Activated naive CD4-positive, alpha-beta T cell treated with anti-CD3 and anti-CD28 coated beads, Interleukin-2, amount 10 ng/mL, durations not matched to agents 7 days and 5 days (primary cell): Measurements from ENCODE around the gene SLC1A2.

ENCODE experiments used
- CTCF ChIA-PET: fragments of 350-600 bp; sonication (Branson Sonifier 250); formaldehyde crosslinking; loops from one replicate; lab custom pipeline; 2021; ENCODE audit warnings: antibody characterized with exemption; lab: Charles Lee
- DNase-seq: peaks from one replicate; pipeline ENCODE4 v3.0.0-alpha.2; 2020
- H3K27ac Mint-ChIP-seq: one replicate; pipeline ENCODE4 v1.8.0; 2021; ENCODE audit warnings: mild to moderate bottlenecking, moderate library complexity, mixed read lengths
- H3K27me3 Mint-ChIP-seq: one replicate; pipeline ENCODE4 v1.8.0; 2021; ENCODE audit warnings: mild to moderate bottlenecking, mixed read lengths
- H3K36me3 Mint-ChIP-seq: one replicate; pipeline ENCODE4 v1.8.0; 2021; ENCODE audit warnings: mixed read lengths
- H3K4me1 Mint-ChIP-seq: one replicate; pipeline ENCODE4 v1.8.0; 2021; ENCODE audit warnings: mixed read lengths
- H3K4me3 Mint-ChIP-seq: one replicate; pipeline ENCODE4 v1.8.0; 2021; ENCODE audit warnings: mild to moderate bottlenecking, moderate library complexity, mixed read lengths
- H3K9me3 Mint-ChIP-seq: one replicate; pipeline ENCODE4 v1.8.0; 2021; ENCODE audit warnings: mixed read lengths

The SLC1A2 gene

GRCh38 chr11:35424157-35424940 is 5.0 kb upstream of the SLC1A2 start:
- no peak for DNase-seq
- CTCF ChIA-PET = no interaction called here
- no peaks in the 10 kb centered on the region for H3K9me3 Mint-ChIP-seq
- no peaks in the 10 kb centered on the region for H3K36me3 Mint-ChIP-seq
- peaks cover 70% of the 10 kb centered on the region for H3K27me3 Mint-ChIP-seq
- H3K27ac Mint-ChIP-seq = no peak overlapping the region
- H3K4me1 Mint-ChIP-seq = peaks cover 10% of the 10 kb centered on the region
- H3K4me3 Mint-ChIP-seq = no peak overlapping the region

GRCh38 chr11:35420371-35420770 is 1.0 kb upstream of the SLC1A2 start:
- Mint-ChIP-seq H3K27me3 (peaks cover 84% of the 10 kb centered on the region), H3K36me3 (no peaks in the 10 kb centered on the region), H3K27ac (no peak overlapping the region), H3K9me3 (no peaks in the 10 kb centered on the region), H3K4me3 (peak overlapping the region; percentile 23), H3K4me1 (peaks cover 16% of the 10 kb centered on the region)
- DNase-seq = no peak
- CTCF ChIA-PET = no interaction called here

- Mint-ChIP-seq H3K27ac (no peak overlapping the region), H3K9me3 (no peaks in the 10 kb centered on the region), H3K4me3 (peak overlapping the region; percentile 41), H3K36me3 (no peaks in the 10 kb centered on the region), H3K27me3 (peaks cover 89% of the 10 kb centered on the region), H3K4me1 (peaks cover 16% of the 10 kb centered on the region)
- DNase-seq = no peak
- CTCF ChIA-PET = no interaction called here
These were observed 524 bp upstream of the SLC1A2 start for GRCh38 chr11:35419830-35420333.

GRCh38 chr11:35418282-35419183 is 825 bp downstream of the SLC1A2 start:
- Mint-ChIP-seq H3K27me3 (peaks cover 97% of the 10 kb centered on the region), H3K36me3 (no peaks in the 10 kb centered on the region), H3K27ac (no peak overlapping the region), H3K9me3 (no peaks in the 10 kb centered on the region), H3K4me1 (peaks cover 16% of the 10 kb centered on the region), H3K4me3 (peak overlapping the region; percentile 60)
- CTCF ChIA-PET = no interaction called here
- DNase-seq = peak; percentile 34

GRCh38 chr11:35415487-35415886 is 3.9 kb downstream of the SLC1A2 start:
- H3K9me3 Mint-ChIP-seq = no peaks in the 10 kb centered on the region
- H3K27me3 Mint-ChIP-seq = peaks cover 82% of the 10 kb centered on the region
- CTCF ChIA-PET = interaction anchor here (0.9 to 1.6 kb wide), 3 partner anchors 21 to 496 kb away, joined by 3 read pairs; no protein-coding TSS in a partner anchor

GRCh38 chr11:35414776-35415175 is 4.6 kb downstream of the SLC1A2 start:
- CTCF ChIA-PET = interaction anchor here (0.9 to 1.4 kb wide), 3 partner anchors 21 to 902 kb away, joined by 3 read pairs; no protein-coding TSS in a partner anchor
- no peaks in the 10 kb centered on the region for H3K36me3 Mint-ChIP-seq
- H3K4me1 Mint-ChIP-seq = peaks cover 8% of the 10 kb centered on the region
- H3K4me3 Mint-ChIP-seq = no peak overlapping the region
- H3K9me3 Mint-ChIP-seq = no peaks in the 10 kb centered on the region
- no peak for DNase-seq
- H3K27me3 Mint-ChIP-seq = peaks cover 76% of the 10 kb centered on the region
- H3K27ac Mint-ChIP-seq = no peak overlapping the region

More at GRCh38 chr11:35415487-35415886, 3.9 kb downstream of the SLC1A2 start:
- DNase-seq = no peak
- no peaks in the 10 kb centered on the region for H3K36me3 Mint-ChIP-seq
- peaks cover 13% of the 10 kb centered on the region for H3K4me1 Mint-ChIP-seq
- H3K27ac Mint-ChIP-seq = no peak overlapping the region
- no peak overlapping the region for H3K4me3 Mint-ChIP-seq

GRCh38 chr11:35414311-35414710 is 5.0 kb downstream of the SLC1A2 start:
- no peak for DNase-seq
- CTCF ChIA-PET = interaction anchor here (0.9 to 1.4 kb wide), 3 partner anchors 21 to 902 kb away, joined by 3 read pairs; no protein-coding TSS in a partner anchor
- no peaks in the 10 kb centered on the region for H3K9me3 Mint-ChIP-seq
- no peak overlapping the region for H3K27ac Mint-ChIP-seq
- no peak overlapping the region for H3K4me3 Mint-ChIP-seq
- no peaks in the 10 kb centered on the region for H3K36me3 Mint-ChIP-seq
- peaks cover 6% of the 10 kb centered on the region for H3K4me1 Mint-ChIP-seq
- H3K27me3 Mint-ChIP-seq = peaks cover 72% of the 10 kb centered on the region

GRCh38 chr11:35413598-35413997 is 5.8 kb downstream of the SLC1A2 start:
- Mint-ChIP-seq H3K27ac (no peak overlapping the region), H3K4me1 (peaks cover 5% of the 10 kb centered on the region), H3K9me3 (no peaks in the 10 kb centered on the region), H3K36me3 (no peaks in the 10 kb centered on the region), H3K4me3 (no peak overlapping the region), H3K27me3 (peaks cover 65% of the 10 kb centered on the region)
- DNase-seq = no peak
- CTCF ChIA-PET = interaction anchor here (1.1 kb wide), 1 partner anchor 9 kb away, joined by 3 read pairs; no protein-coding TSS in a partner anchor

- Mint-ChIP-seq H3K4me3 (no peak overlapping the region), H3K4me1 (no peaks in the 10 kb centered on the region), H3K36me3 (no peaks in the 10 kb centered on the region), H3K27ac (no peak overlapping the region), H3K27me3 (peaks cover 51% of the 10 kb centered on the region), H3K9me3 (no peaks in the 10 kb centered on the region)
- DNase-seq = no peak
- CTCF ChIA-PET = interaction anchor here (0.6 to 1.3 kb wide), 4 partner anchors 99 to 489 kb away, joined by 3 to 4 read pairs (median 3); no protein-coding TSS in a partner anchor
These were observed 7.1 kb downstream of the SLC1A2 start for GRCh38 chr11:35412285-35412684.

- peaks cover 27% of the 10 kb centered on the region for H3K27me3 Mint-ChIP-seq
- H3K4me1 Mint-ChIP-seq = peaks cover 2% of the 10 kb centered on the region
- no peaks in the 10 kb centered on the region for H3K9me3 Mint-ChIP-seq
- DNase-seq = no peak
- no peak overlapping the region for H3K27ac Mint-ChIP-seq
- no peaks in the 10 kb centered on the region for H3K36me3 Mint-ChIP-seq
- H3K4me3 Mint-ChIP-seq = no peak overlapping the region
- CTCF ChIA-PET = no interaction called here
These were observed 12.3 kb downstream of the SLC1A2 start for GRCh38 chr11:35407041-35407440.

GRCh38 chr11:35404388-35404775 is 15.0 kb downstream of the SLC1A2 start:
- Mint-ChIP-seq H3K27ac (no peak overlapping the region), H3K9me3 (no peaks in the 10 kb centered on the region), H3K4me1 (peaks cover 2% of the 10 kb centered on the region), H3K36me3 (no peaks in the 10 kb centered on the region), H3K27me3 (peaks cover 17% of the 10 kb centered on the region), H3K4me3 (no peak overlapping the region)
- CTCF ChIA-PET = interaction anchor here (0.6 to 1.2 kb wide), 6 partner anchors 99 to 1043 kb away, joined by 3 to 4 read pairs (median 3); no protein-coding TSS in a partner anchor
- DNase-seq = no peak

- Mint-ChIP-seq H3K27ac (no peak overlapping the region), H3K4me1 (peaks cover 2% of the 10 kb centered on the region), H3K36me3 (no peaks in the 10 kb centered on the region), H3K4me3 (no peak overlapping the region), H3K27me3 (peaks cover 22% of the 10 kb centered on the region), H3K9me3 (no peaks in the 10 kb centered on the region)
- DNase-seq = no peak
- CTCF ChIA-PET = interaction anchor here (0.6 to 1.0 kb wide), 4 partner anchors 419 to 1043 kb away, joined by 3 to 4 read pairs (median 3); no protein-coding TSS in a partner anchor
These were observed 15.5 kb downstream of the SLC1A2 start for GRCh38 chr11:35403765-35404387.

- CTCF ChIA-PET = interaction anchor here (1.0 to 1.5 kb wide), 2 partner anchors 10 to 476 kb away, joined by 3 to 4 read pairs; no protein-coding TSS in a partner anchor
- H3K27ac Mint-ChIP-seq = no peak overlapping the region
These were observed 16.4 kb downstream of the SLC1A2 start for GRCh38 chr11:35402751-35403660.

More at GRCh38 chr11:35402751-35403660, 16.4 kb downstream of the SLC1A2 start:
- H3K36me3 Mint-ChIP-seq = no peaks in the 10 kb centered on the region
- H3K9me3 Mint-ChIP-seq = no peaks in the 10 kb centered on the region
- no peak for DNase-seq
- peaks cover 2% of the 10 kb centered on the region for H3K4me1 Mint-ChIP-seq
- H3K4me3 Mint-ChIP-seq = no peak overlapping the region
- peaks cover 25% of the 10 kb centered on the region for H3K27me3 Mint-ChIP-seq
